ENCODE data around the gene EBF4.

- TF ChIP-seq EP300 (IDR thresholded peaks at IDR 0.05), result no peak
- TF ChIP-seq POLR2A (IDR thresholded peaks at IDR 0.05), result no peak
- no peak for TF ChIP-seq CTCF (IDR thresholded peaks at IDR 0.05)
These were observed 101.7 kb downstream of the EBF4 start for GRCh38 chr20:2794202-2794748.
